GM18909 (cell line): ENCODE measurements around the gene MAP3K14.
"Not testable (repeated sequence)": the region's sequence is repeated elsewhere in the genome, so short reads cannot be mapped to it uniquely, and the experiment has no call there.

Source experiments
- ATAC-seq: cut with Tn5 transposase; IDR thresholded peaks from one replicate; pipeline ENCODE4 v1.9.1; 2021; ENCODE audit warnings: mild to moderate bottlenecking; ENCODE audit not compliant: unreplicated experiment, poor library complexity

The MAP3K14 gene

DNA sequence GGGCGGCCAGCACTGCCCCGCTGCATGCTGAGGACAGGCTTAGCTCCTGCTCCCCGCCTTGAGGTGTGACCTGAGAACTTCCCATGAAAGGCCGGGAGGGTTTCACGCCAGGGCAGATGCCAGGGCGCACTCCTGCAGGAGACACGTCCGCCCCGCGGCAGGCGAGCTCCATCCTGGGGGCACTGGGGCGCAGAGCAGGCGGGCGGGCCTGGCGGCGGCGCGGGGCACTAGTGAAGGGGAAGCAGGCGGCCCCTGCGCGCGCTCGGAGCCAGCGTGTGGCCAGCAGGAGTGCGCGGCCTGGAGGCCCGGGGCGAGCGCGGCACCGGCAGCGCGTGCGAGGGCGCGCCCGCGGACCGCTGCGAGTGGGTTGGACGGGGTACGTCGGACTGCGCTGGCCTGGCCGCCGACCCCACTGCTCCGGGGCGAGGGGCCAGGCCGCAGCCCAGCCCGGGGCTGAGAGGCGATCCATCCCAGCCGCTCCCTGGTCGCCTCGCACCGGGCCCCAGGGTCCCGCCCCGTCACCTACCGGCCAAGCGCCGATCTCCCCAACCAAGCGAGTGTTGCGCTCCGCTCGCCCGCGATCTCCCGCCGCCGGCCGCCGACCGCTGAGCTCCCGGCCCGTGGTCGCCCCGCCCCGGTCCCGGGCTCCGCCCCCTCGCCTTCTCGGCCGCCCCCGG lies at the start of gene MAP3K14:
MAP3K14 (minus strand) TSS at position 587 of the 677 bp plus-strand sequence. CDS start 26,275 bp downstream, outside the sequence.
- no peak for ATAC-seq

- no peak for ATAC-seq
Measured at GRCh38 chr17:45366049-45366448, 49.2 kb upstream of the MAP3K14 start.

DNA sequence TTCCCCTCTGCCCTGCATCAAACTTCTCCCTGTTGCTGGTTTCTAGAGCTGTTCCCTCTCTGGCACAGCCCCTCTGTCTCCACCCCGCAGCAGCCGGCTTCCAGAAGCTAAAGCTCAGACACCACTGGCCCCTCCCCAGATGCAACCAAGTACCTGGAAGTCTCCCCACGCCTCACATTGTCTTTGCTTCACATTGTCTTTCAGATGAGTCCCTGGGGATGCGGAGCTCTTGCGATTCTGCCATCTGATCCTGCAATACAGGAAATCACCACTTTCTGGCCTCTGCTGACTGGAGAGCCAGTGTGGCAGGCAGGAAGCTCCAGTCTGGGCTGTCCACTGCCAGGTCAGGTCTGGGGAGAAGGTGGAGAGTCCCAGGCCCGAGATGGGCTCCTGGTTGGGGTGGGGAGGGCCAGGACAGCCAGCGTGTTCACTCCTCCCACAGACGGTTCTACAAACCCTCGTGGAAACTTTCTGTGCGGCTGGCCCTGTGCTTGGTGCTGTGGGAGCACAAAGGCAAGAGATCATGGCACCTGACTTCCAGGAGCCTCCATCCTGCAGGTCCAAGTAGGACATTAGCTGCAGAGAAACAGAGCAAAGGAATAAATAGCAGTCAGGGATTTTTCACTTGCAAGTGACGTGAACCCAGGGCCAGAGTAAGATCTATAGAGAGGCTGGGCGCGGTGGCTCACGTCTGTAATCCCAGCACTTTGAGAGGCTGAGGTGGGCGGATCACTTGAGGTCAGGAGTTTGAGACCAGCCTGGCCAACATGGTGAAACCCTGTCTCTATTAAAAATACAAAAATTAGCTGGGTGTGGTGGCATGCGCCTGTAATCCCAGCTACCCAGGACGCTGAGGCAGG lies 47.9 kb upstream of the MAP3K14 start:
- ATAC-seq = no peak

DNA sequence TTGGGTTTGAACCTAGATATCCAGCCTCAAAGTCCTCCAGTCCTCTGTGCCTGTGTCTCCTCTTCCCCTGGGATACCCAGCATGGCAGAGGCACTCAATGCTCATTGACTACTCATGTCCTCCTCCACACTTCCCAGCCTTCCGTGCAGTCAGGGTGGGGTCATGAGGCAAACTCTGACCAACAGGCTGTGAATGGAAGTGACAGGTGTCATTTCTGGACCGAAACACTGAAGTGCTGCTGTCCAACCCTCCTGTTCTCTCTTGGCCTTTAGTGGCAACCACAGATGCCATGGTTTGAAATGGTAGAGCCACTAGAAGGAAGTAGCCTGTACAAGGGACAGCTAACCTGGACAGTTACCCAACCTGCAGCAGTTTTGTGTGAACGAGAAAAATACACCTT lies 46.7 kb upstream of the MAP3K14 start:
- ATAC-seq = no peak

- ATAC-seq = no peak
Measured at GRCh38 chr17:45361976-45362375, 45.2 kb upstream of the MAP3K14 start.

- ATAC-seq = no peak
Measured at GRCh38 chr17:45361451-45361850, 44.6 kb upstream of the MAP3K14 start.

DNA sequence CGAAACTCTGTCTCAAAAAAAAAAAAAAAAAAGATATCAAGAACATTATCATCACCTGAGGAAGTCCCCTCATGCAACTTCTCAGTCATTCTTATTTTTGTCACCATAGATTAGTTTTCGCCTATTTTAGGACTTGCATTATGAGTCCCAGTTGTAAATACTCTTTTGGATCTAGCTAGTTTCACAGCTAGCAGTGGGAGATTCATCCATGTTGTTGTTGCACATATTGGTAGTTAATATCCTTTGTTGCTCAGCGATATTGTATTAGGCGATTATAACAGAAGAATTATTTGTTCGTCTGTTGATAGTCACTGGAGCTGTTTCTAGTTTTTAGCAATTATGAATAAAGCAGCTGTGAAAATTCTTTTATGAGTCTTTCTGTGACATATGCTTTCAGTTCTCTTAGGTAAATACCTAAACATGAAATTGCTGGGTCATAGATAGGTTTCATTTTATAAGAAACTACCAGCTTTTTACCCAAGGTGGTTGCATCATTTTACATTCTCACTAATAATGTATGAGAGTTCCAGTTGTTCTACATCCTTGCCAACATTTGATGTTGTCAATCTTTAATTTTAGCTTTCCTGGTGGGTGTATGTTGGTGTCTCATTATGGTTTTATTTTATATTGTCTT lies 40.7 kb upstream of the MAP3K14 start:
- no peak for ATAC-seq

DNA sequence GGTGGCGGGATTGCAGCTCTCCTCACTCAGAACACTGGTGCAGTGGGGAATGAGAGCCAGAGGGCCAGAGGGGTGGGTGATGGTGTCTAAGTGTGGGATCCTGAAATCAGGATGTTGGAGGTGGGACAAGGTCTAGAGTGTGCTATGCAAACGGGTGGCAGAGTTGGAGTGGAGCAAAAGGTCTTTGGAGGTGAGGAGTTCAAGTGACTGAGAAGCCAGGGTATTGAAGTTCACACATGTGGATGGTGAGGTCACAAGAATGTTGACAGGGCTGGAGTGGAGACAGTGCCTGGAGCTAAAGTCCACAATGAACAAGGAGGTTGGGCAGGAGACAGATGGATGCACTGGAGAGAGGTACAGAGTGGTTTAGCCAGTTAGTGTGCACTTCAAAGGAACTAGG lies 38.3 kb upstream of the MAP3K14 start:
- ATAC-seq = no peak

DNA sequence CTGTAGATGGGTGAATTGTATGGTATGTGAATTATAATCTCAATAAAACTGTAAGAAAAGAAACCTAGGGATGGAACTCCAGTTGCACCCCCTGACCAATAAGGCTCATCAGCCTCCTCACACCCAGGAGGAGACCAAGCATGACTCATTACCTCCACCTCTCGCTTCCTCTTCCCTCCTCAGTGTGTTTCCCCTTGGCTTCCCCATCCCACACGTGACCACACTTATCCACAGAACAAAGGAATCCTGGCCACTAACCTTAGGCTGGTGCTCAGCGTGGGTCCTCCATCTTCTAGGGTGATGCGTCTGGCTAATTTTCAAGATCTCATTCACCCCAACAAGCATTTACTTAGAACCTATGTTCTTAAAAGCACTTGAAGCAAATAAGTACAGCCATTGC lies 36.2 kb upstream of the MAP3K14 start:
- no peak for ATAC-seq

GRCh38 chr17:45351831-45352230 lies 35.0 kb upstream of the MAP3K14 start:
- no peak for ATAC-seq

DNA sequence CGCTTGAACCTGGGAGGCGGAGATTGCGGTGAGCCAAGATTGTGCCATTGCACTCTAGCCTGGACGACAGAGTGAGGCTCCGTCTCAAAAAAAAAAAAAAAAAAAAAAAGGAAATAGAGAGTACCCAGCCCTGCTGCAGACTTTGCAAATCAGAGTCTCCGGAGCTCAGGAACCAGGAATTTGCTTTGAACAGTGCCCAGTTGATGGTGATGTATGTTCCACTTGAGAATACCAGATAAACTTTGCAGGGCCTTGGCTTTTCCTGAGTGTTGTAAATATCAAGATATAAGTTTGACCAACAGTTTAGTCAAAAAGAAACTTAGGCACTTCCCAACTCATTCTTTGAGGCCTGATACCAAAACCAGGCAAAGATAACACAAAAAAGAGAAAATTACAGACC lies 30.6 kb upstream of the MAP3K14 start:
- ATAC-seq = no peak

DNA sequence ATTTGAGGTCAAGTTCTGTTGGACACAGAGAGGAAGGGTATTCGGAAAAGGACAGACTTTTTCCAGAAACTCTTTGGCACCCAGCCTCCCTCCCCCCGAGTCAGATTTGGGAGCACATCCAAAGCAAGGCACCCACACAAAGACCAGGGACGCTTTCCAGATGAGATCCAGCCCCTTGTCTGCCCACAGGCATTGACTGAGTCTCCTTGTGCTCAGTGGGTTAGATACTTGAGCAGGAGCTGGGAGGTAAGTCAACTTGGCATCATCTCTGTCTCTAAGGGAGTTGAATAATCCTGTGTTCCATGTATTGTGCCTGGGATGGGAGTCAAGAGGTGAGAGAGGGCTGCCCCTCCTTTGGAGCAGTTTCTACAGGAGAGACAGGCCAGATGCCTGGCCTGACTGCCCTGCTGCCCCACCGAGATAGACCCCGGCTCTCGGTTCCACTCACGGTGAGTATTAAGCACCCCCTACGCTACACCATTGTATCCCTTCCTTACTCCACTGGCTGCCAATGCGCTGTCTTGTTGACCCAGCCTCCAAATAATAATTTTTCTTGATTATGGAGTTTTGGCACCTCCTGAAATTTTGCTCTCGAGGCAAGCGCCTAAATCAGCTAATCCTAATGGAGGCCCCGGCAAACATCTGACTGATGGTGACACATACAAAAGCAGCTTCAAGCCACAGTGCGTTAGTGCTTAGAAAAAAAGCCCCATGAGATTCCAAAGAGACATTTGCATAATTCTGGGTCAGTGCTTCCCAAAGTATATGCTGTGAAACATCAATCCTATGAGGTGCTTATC lies 29.6 kb upstream of the MAP3K14 start:
- ATAC-seq = no peak

DNA sequence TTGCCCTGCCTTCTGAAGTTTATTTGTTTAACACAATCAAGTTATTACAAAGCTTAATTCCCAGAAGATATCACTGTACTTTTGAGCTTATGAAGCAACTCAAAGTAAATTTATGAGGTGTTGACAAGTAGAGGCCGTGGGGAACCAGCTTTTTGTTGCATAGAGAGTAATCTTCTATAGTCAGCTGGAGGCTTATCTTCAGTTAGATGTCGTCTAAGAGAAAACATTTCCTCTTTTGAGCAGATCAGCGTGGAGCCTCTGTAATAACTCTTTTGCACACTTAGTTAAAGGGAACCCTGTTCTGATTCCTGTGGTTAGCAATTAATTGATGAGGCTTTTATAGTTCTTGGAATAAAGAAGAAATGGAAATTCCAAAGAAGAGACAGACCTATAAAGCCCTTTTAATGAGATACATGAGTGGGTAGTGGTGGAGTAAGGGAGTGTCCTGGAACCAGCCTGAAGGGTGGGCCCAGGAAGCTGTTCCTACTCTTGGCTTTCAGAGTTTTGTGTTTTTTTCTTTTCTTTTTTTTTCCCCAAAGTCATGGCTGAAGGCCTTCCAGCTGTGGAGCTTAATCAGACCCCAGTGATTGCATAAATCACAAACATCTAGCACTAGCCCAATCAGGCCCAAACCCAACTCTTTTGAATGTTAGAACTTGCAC lies 28.9 kb upstream of the MAP3K14 start:
- ATAC-seq = no peak

GRCh38 chr17:45345246-45345553 lies 28.4 kb upstream of the MAP3K14 start:
- ATAC-seq = no peak

DNA sequence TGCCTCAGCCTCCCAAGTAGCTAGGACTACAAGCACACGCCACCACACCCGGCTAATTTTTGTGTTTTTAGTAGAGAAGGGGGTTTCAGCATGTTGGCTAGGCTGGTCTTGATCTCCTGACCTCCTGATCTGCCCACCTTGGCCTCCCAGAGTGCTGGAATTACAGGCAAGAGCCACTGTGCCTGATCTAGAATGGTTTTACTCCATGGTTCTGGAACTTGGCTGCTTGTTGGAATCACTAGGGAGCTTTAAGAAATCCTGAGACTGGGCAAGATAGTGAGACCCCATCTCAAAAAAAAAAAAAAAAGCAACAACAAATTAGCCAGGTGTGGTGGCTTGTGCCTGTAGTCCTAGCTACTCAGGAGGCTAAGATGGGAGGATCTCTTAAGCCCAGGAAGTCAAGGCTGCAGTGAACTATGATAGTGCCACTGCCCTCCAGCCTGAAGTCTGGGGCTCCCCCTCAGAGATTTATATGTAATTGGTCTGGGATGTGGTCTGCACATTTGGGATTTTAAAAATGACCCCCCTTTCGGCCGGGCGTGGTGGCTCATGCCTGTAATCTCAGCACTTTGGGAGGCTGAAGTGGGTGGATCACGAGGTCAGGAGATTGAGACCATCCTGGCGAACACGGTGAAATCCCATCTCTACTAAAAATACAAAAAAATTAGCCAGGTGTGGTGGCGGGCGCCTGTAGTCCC lies 27.3 kb upstream of the MAP3K14 start:
- not testable (repeated sequence) for ATAC-seq

- ATAC-seq = no peak
Measured at GRCh38 chr17:45342871-45343526, 26.2 kb upstream of the MAP3K14 start.

DNA sequence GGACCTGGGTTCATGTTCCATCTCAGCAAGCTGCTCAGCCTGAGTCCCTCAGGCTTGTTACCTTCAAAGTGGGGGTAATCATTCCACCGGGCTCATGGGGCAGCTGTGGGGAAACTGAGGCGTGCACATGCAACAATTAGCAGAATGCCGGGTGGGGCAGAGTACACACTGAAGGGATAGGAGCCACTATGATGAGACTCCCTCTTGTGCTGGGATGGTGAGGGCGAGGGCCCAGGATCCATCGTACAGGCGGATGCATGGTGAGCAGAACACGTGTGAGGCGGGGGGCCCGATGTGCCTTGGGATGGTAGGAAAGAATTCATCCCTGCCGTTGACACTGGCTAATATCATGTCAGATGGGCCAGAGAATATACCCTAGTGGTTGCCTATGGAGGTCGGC lies 25.5 kb upstream of the MAP3K14 start:
- ATAC-seq = no peak

DNA sequence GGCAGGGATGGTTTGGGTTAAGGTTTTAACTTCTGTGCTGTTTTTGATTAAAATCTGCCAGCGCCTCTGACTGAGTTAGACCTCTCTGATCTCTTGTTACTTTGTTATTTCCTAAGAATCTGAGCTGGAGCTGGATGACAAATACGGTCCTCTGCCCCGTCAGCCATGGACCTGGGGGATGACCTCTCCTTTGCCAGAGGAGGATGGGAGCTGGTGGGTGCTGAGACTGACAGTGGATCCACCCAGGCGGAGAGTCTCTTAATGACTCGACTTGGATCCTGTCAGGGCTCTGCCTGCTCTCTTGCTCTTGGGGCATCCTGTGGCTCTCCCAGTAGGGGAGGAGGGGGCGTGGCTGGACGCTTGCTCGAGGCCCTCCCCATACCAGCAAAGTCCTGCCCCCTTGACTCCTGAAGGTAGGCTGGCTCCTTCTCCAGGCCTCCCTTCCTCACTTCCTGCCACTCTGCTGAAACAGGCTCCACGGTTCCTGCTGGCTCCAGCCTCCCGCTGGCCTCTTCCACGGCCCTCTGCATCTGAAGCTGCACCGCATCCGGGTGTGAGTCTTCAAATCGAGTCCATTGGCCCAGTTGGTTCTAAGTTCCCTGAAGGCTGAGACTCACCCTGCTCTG lies 24.8 kb upstream of the MAP3K14 start:
- no peak for ATAC-seq
